Type B pancreatic cell (in vitro differentiated cells): ENCODE results near the gene GCAT. TPM values are rescaled to one million over a fixed set of nuclear protein-coding genes. Genes with fewer than 3 reads are reported as not detected.

Experiments used
- DNase-seq: peaks from one replicate; pipeline ENCODE4 v3.0.0; 2021; ENCODE audit warnings: mixed read lengths; ENCODE audit not compliant: unreplicated experiment; ENCODE audit errors: extremely low spot score
- H3K27ac Mint-ChIP-seq: 2 replicates; pipeline ENCODE4 v1.8.0; 2021; ENCODE audit warnings: mild to moderate bottlenecking, mixed read lengths
- H3K27me3 Mint-ChIP-seq: 2 replicates; pipeline ENCODE4 v1.8.0; 2021; ENCODE audit warnings: mixed read lengths
- H3K36me3 Mint-ChIP-seq: 2 replicates; pipeline ENCODE4 v1.8.0; 2021; ENCODE audit warnings: mixed read lengths
- H3K4me1 Mint-ChIP-seq: one replicate; pipeline ENCODE4 v1.8.0; 2021; ENCODE audit warnings: mixed read lengths; ENCODE audit not compliant: unreplicated experiment
- H3K4me3 Mint-ChIP-seq: 2 replicates; pipeline ENCODE4 v1.8.0; 2021; ENCODE audit warnings: mild to moderate bottlenecking, mixed read lengths
- H3K9me3 Mint-ChIP-seq: 2 replicates; pipeline ENCODE4 v1.8.0; 2021; ENCODE audit warnings: mixed read lengths
- CTCF ChIP-seq: fragments of 200-600 bp; sonication (generic); conservative IDR thresholded peaks from 2 replicates; pipeline ENCODE4 v1.5.0; 2021; ENCODE audit warnings: antibody characterized with exemption, mild to moderate bottlenecking
- total RNA-seq: library from RNA; stranded (reverse); gene quantifications from 2 replicates; pipeline ENCODE4 v1.2.1, GENCODE V29; 2021; ENCODE audit warnings: low replicate concordance

The GCAT gene
- total RNA-seq, 1 donor from 2014 or later: 27.4 TPM

- H3K27ac Mint-ChIP-seq: peak overlapping the region; percentile 86
These were observed 4.5 kb upstream of the GCAT start for GRCh38 chr22:37803195-37803638.

DNA sequence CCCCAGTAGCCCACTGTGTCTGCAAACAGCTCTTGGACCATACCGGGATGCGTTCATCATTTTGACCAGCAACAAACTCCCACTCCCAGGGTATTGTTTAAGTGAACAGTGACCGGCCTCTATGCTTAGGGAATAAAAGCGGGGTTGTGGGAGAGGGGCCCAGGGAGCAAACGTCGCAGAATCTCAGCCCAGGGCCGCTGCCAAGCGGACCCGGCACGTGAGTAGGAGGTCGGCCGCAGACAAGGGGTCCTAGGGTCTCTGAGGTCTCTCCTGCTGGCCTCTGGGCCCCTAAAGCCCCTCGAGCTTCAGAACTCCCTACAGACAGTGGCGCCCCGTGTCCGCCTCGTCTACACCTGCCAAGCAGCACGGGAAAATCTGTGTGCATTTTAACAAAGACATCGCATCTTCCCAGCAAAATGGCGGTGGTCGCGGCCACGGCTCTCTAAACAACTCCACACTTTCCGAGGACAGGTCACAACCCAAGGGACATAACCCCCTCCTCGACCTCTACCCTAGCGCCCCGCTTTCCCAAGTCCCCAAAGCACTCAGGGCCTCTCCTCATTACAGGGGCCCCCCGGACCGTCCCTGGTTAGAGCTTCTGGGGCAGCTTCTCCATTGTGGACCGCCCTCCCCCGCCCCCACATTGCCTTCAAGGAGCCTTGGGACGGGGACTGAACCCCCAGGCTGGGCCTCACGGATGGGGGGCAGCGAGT is 3.9 kb upstream of the GCAT start:
- no peak for TF ChIP-seq CTCF
- peaks cover 32% of the 10 kb centered on the region for H3K4me1 Mint-ChIP-seq
- DNase-seq: no peak
- H3K27me3 Mint-ChIP-seq: peaks cover 3% of the 10 kb centered on the region
- H3K9me3 Mint-ChIP-seq: no peaks in the 10 kb centered on the region
- H3K36me3 Mint-ChIP-seq: no peaks in the 10 kb centered on the region
- peak overlapping the region; percentile 89 for H3K4me3 Mint-ChIP-seq
- H3K27ac Mint-ChIP-seq: peak overlapping the region; percentile 86

More at GRCh38 chr22:37803195-37803638, 4.5 kb upstream of the GCAT start:
- Mint-ChIP-seq H3K9me3 (no peaks in the 10 kb centered on the region), H3K27me3 (peaks cover 3% of the 10 kb centered on the region), H3K4me1 (peaks cover 30% of the 10 kb centered on the region), H3K4me3 (peak overlapping the region; percentile 89), H3K36me3 (no peaks in the 10 kb centered on the region)
- no peak for TF ChIP-seq CTCF
- DNase-seq: no peak

DNA sequence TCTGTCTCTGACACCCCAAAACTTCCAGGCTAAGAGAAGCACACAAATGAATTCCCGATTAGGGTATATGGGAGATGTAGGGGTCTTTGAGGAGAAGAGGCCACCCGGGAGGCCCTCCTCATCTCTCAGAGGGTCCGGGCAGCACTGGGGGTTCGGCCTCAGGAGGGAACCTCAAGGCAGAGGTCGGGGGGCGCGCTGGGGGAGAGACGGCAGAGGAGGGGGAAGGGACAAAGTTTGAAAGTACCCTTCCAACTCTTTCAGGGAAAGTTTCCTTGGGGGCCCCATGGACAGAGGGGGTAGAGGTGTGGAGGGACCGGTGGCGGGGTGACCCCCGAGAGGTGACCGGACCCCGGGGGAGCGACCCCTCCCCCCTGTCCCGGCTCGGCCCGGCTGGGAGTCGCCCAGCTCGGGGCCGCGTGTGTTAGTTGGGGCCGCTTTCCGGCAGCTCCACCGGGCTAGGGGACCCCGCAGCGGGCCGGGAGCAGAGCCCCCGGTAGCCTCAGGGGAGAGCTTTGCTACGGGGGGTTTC is 3.3 kb upstream of the GCAT start:
- H3K27ac Mint-ChIP-seq: peak overlapping the region; percentile 86
- DNase-seq: no peak
- TF ChIP-seq CTCF: no peak
- H3K4me3 Mint-ChIP-seq: peak overlapping the region; percentile 89
- peaks cover 32% of the 10 kb centered on the region for H3K4me1 Mint-ChIP-seq
- H3K36me3 Mint-ChIP-seq: no peaks in the 10 kb centered on the region
- H3K9me3 Mint-ChIP-seq: no peaks in the 10 kb centered on the region
- H3K27me3 Mint-ChIP-seq: peaks cover 3% of the 10 kb centered on the region

- Mint-ChIP-seq H3K4me1 (peaks cover 32% of the 10 kb centered on the region), H3K9me3 (no peaks in the 10 kb centered on the region), H3K27me3 (peaks cover 3% of the 10 kb centered on the region), H3K27ac (peak overlapping the region; percentile 76), H3K36me3 (no peaks in the 10 kb centered on the region), H3K4me3 (peak overlapping the region; percentile 88)
- no peak for TF ChIP-seq CTCF
- peak; percentile 93 for DNase-seq
These were observed 2.6 kb upstream of the GCAT start for GRCh38 chr22:37804881-37805809.

DNA sequence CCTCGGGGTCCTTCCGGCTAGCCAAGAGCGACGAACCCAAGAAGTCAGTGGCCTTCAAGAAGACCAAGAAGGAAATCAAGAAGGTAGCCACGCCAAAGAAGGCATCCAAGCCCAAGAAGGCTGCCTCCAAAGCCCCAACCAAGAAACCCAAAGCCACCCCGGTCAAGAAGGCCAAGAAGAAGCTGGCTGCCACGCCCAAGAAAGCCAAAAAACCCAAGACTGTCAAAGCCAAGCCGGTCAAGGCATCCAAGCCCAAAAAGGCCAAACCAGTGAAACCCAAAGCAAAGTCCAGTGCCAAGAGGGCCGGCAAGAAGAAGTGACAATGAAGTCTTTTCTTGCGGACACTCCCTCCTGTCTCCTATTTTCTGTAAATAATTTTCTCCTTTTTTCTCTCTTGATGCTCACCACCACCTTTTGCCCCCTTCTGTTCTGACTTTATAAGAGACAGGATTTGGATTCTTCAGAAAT is 1.9 kb upstream of the GCAT start:
- no peak for TF ChIP-seq CTCF
- Mint-ChIP-seq H3K27ac (peak overlapping the region; percentile 76), H3K9me3 (no peaks in the 10 kb centered on the region), H3K27me3 (no peaks in the 10 kb centered on the region), H3K36me3 (no peaks in the 10 kb centered on the region), H3K4me1 (peaks cover 29% of the 10 kb centered on the region), H3K4me3 (peak overlapping the region; percentile 88)
- DNase-seq: no peak
